ENCODE results near the gene GPC4.

Gene GPC4

DNA sequence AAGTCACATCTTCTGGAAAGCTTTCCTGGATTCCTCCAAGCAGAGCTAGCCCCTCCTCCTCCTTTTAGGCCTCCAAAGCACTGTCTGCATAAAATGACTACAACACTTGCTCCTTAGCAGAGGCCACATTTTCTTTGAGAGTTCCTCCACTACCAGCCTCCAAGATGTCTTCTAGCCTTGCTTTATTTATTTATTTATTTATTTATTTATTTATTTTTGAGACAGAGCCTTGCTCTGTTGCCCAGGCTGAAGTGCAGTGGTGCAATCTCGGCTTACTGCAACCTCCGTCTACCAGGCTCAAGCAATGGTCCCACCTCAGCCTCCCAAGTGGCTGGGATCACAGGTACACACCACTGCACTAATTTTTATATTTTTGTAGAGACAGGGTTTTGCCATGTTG, 4.6 kb upstream of the GPC4 start:
- TF ChIP-seq, protein P1, sequence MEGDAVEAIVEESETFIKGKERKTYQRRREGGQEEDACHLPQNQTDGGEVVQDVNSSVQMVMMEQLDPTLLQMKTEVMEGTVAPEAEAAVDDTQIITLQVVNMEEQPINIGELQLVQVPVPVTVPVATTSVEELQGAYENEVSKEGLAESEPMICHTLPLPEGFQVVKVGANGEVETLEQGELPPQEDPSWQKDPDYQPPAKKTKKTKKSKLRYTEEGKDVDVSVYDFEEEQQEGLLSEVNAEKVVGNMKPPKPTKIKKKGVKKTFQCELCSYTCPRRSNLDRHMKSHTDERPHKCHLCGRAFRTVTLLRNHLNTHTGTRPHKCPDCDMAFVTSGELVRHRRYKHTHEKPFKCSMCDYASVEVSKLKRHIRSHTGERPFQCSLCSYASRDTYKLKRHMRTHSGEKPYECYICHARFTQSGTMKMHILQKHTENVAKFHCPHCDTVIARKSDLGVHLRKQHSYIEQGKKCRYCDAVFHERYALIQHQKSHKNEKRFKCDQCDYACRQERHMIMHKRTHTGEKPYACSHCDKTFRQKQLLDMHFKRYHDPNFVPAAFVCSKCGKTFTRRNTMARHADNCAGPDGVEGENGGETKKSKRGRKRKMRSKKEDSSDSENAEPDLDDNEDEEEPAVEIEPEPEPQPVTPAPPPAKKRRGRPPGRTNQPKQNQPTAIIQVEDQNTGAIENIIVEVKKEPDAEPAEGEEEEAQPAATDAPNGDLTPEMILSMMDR (conservative IDR thresholded peaks at IDR 0.05) = no peak
- TF ChIP-seq ZFX (IDR thresholded peaks at IDR 0.05) = no peak
- H3K27ac ChIP-seq = no peak overlapping the region

DNA sequence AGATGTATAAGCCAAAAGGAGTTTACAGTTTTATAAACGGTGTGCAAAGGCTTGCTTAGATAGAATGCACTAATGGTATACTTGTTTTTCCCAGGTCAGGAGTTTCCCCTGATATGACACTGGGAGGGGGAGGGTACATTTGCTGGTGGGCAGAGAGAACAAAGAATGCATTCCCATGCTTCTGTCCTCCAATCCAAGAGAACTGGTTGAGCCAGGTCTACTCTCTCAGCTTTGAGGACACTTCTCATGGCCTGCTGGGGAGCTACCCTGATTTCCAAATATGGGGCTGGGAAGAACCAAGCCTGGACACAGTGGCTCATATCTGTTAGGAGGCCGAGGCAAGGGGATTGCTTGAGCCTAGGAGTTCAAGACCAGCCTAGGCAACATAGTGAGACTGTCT, 3.3 kb upstream of the GPC4 start:
- TF ChIP-seq, protein P1 (conservative IDR thresholded peaks at IDR 0.05) = no peak
- TF ChIP-seq ZFX (IDR thresholded peaks at IDR 0.05) = no peak
- H3K27ac ChIP-seq = no peak overlapping the region

DNA sequence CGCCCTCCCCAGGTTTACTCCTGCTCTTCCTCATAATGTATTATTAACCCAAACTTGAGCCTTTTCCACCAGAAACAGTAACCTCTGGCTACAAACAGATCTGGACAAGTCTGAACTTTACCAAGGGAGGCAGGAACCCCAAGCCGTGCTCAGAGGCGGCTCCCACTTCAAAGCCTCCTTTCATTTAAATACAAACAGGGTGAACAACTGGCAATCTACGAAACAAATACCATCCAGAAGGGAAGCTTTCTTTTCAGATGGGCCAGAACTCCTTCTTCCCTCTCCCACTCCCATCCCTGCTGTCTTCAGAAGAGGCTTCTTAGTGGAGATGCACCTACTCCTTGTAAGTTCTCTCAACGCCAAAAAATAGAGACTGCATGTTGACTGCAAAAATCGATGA, 2.1 kb upstream of the GPC4 start:
- TF ChIP-seq ZFX (IDR thresholded peaks at IDR 0.05) = no peak
- TF ChIP-seq, protein P1 (conservative IDR thresholded peaks at IDR 0.05) = no peak
- no peak overlapping the region for H3K27ac ChIP-seq

DNA sequence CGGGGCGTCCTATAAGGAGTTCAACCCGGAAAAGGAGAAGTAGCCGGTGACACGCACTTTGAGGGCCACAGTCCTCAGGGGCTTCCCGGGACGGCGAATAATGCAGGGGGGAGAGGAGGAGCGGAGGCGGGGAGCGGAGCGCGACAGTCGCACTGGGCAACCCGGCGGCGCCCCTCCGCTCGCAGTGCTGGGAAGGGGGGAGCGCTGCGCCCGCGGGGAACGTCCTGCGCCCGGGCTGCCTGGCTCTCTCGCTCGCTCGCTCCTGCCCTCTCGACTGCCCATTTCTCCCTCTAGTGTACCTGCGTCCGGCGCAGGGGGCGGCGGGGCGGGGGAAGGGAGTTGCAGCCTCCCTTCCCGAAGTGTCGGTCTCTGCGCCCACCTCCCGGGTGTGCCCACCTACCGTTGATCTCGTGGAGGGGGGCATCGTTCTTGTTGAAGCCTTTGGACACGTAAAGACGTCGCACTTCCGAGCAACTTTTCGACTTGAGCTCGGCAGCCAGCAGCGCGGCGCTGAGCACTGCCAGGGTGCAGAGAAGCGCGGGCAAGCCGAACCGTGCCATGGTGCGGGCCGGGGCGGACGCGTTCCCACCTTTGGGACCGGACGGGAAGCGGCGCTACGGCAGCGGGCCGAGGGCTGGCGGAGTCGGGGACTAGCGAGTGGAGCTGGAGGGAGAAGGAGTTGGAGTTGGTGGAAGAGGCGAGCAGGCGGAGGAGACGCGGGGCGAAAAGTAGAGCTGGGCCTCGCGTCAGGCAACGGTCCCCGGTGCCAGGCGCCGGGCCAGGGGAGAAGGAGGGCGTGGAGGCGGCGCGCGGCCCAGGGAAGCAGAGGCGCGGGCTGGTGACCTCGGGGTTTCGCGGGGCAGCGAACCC, 648 bp downstream of the GPC4 start:
- TF ChIP-seq, protein P1 (conservative IDR thresholded peaks at IDR 0.05) = no peak
- TF ChIP-seq ZFX (IDR thresholded peaks at IDR 0.05) = no peak
- H3K27ac ChIP-seq = peak overlapping the region; percentile 51

DNA sequence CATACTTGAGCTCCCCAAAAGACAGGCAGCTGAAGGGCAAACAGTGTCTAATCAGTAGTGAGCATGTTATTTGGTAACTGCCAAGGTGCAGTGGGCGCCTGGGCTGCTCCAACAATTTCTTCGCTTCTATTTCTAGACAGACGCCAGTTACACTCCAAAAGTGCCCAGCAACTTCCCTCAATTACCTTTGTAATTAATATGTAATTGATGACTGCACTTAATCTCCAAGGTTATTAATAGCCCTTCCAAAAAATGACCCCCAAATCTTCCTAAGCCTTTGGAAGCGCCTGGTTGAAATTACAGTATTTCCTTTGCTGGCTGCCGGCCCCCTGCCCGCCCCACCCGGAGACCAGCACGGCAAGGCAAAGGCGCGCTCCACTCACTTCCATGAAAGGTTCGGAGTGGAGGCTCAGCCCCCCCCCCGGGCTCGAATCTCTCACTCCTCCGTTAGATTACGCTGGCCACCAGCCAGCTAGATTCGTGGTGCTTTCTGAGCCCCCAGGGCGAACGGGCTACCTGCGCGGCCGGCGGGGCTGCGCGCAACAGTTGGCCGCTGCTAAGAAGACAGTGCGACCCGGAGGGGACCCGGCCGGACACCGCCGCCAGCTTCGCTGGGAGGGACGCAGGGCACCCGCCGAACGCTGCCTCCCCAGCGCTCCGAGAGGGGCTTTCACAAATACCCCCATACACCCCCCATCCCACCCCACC, 1.9 kb downstream of the GPC4 start:
- H3K27ac ChIP-seq = no peak overlapping the region
- no peak for TF ChIP-seq ZFX (IDR thresholded peaks at IDR 0.05)
- TF ChIP-seq, protein P1 (conservative IDR thresholded peaks at IDR 0.05) = no peak

DNA sequence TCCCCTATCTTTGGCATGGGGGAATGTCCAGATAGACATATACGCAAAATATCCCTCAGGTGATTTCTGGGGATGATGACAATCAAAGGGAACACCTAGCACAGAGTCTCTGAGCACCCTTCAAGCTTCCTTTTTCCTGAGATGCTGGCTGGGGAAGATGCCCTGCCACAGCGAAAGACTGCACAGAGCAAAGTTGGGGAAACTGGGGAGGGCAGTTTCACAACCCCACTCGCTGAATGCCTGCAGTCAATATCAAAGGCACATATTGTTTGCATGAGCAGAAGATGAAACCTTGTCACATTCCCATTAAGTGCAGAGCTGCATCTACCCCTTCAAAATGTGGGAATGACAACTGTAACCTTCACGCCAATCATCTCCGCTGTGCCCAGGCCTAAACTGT, 2.6 kb downstream of the GPC4 start:
- no peak for TF ChIP-seq ZFX (IDR thresholded peaks at IDR 0.05)
- TF ChIP-seq, protein P1 (conservative IDR thresholded peaks at IDR 0.05) = no peak
- no peak overlapping the region for H3K27ac ChIP-seq

DNA sequence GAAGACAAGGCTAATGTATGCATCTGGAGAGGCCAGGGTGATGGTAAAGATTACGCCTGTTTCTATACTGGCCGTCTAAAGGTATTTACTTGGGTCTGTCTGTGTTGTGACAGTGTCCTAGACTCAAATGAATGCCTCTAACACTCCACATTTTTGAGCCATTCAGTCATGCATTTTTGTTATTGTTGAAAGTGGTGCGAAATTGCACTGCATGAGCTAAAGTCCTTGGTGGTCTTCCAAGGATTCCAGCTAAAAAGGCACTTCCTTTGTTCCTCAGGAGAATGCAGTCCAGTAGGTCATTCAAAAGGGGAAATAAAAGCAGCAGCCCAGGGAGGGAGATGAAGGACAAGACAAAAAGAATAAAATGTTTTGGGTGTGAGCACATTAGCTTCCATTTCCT, 3.0 kb downstream of the GPC4 start:
- no peak for TF ChIP-seq ZFX (IDR thresholded peaks at IDR 0.05)
- TF ChIP-seq, protein P1 (conservative IDR thresholded peaks at IDR 0.05) = no peak
- H3K27ac ChIP-seq = no peak overlapping the region
